Smooth muscle cell (in vitro differentiated cells): ENCODE measurements around the gene ACVR1B. TPM values are rescaled to one million over a fixed set of nuclear protein-coding genes. Genes with fewer than 3 reads are reported as not detected.

Experiments used
- DNase-seq: peaks from one replicate; lab custom pipeline; 2025; ENCODE audit not compliant: unreplicated experiment; lab: John Stamatoyannopoulos, UW
- H2AFZ ChIP-seq: fragments of 200-600 bp; sonication (generic); 2 replicates; pipeline ENCODE4 v1.6.0; 2016; ENCODE audit warnings: antibody characterized with exemption, low read depth, mild to moderate bottlenecking
- H3F3A ChIP-seq: fragments of 200-600 bp; sonication (generic); 2 replicates; pipeline ENCODE4 v1.6.0; 2017; ENCODE audit warnings: antibody characterized with exemption, low read depth
- H3K27ac ChIP-seq: fragments of 200-600 bp; sonication (generic); 2 replicates; pipeline ENCODE4 v1.5.1; 2016; ENCODE audit warnings: low read depth, mild to moderate bottlenecking
- H3K27me3 ChIP-seq: fragments of 200-600 bp; sonication (generic); 2 replicates; pipeline ENCODE4 v1.6.1; 2016; ENCODE audit warnings: low read depth, mild to moderate bottlenecking
- H3K36me3 ChIP-seq: fragments of 200-600 bp; sonication (generic); 2 replicates; pipeline ENCODE4 v1.5.1; 2016; ENCODE audit warnings: low read depth
- H3K4me1 ChIP-seq: fragments of 200-600 bp; sonication (generic); 2 replicates; pipeline ENCODE4 v1.5.1; 2016; ENCODE audit warnings: low read depth
- H3K4me2 ChIP-seq: fragments of 200-600 bp; sonication (generic); 2 replicates; pipeline ENCODE4 v1.6.0; 2016; ENCODE audit warnings: mild to moderate bottlenecking
- H3K4me3 ChIP-seq: fragments of 200-600 bp; sonication (generic); 2 replicates; pipeline ENCODE4 v1.5.1; 2016; ENCODE audit warnings: mild to moderate bottlenecking
- H3K79me2 ChIP-seq: fragments of 200-600 bp; sonication (generic); 2 replicates; pipeline ENCODE4 v1.6.0; 2016; ENCODE audit warnings: low read depth, mild to moderate bottlenecking
- H3K9ac ChIP-seq: fragments of 200-600 bp; sonication (generic); 2 replicates; pipeline ENCODE4 v1.6.0; 2016; ENCODE audit warnings: low read depth
- H3K9me3 ChIP-seq: fragments of 200-600 bp; sonication (generic); replicated peaks from 2 replicates; pipeline ENCODE4 v1.5.1; 2016; ENCODE audit warnings: low read depth
- H4K20me1 ChIP-seq: fragments of 200-600 bp; sonication (generic); 2 replicates; pipeline ENCODE4 v1.6.0; 2016; ENCODE audit warnings: low read depth
- WGBS: methylation state at CpG from one replicate; pipeline ENCODE4 v1.1.7; 2016; ENCODE audit warnings: low lambda C conversion rate; 5-methylcytosine and 5-hydroxymethylcytosine counted together
- polyA plus RNA-seq: library from polyadenylated mRNA; unstranded; fragments of >200 nt; fragmentation: Nextera tagmentation; extraction: Ambion mirVana; gene quantifications from 2 replicates; pipeline ENCODE4 v1.2.1, GENCODE V29; 2016
- total RNA-seq: library from RNA; depleted of rRNA; stranded (reverse); fragments of >200 nt; gene quantifications from 2 replicates; pipeline ENCODE4 v1.2.3, GENCODE V29; 2014
- TF ChIP-seq, protein P1 (sequence below): fragments of 200-600 bp; sonication (generic); IDR thresholded peaks from 2 replicates; pipeline ENCODE4 v1.5.1; 2017; ENCODE audit warnings: borderline replicate concordance, mild to moderate bottlenecking, antibody characterized with exemption; ENCODE audit not compliant: insufficient read depth, poor library complexity, severe bottlenecking

ACVR1B gene
- total and polyA plus RNA-seq, 2 experiments from 2014 or later, result 1.9 to 4.0 TPM

DNA sequence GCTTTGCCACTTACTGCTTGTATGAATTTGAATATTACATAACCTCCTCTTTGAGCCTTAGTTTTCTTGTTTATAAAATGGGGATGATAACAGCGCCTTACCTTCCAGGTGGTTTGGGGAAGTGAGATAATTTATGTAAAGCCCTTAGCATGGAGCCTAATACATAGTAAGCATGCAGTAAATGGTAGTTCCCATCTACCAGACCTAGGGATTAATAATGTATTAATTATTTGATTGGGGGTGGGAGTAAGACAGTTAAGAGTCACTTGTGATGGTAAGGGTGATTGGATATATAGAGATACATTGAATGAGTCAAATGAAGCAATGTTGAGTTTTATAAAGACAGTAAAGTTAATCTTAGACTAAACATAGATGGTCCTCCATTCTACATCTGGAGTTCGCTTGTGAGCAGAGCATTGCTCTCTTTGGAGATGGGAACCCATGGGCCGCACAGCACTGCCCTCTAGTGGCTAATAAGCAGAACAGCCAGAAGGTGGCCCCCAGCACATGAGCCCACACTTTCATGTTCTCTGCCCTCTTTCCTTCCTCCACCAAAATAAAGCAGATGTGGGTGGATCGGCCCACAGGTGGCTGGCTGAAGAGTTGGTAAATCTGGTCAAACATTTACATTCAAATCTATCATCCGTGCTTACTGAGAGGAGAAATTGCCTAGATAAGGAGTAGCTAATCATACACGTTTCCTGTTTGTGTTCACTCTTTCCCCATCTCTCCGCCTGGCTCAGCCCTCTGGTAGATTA lies 28.7 kb downstream of the ACVR1B start:
- no peak overlapping the region for H3K4me3 ChIP-seq
- H3K36me3 ChIP-seq, result peaks cover 2% of the 10 kb centered on the region
- no peak overlapping the region for H2AFZ ChIP-seq
- H3K79me2 ChIP-seq, result peaks cover under 1% of the 10 kb centered on the region
- no peaks in the 10 kb centered on the region for H3F3A ChIP-seq
- peaks cover 15% of the 10 kb centered on the region for H4K20me1 ChIP-seq
- H3K9ac ChIP-seq, result no peak overlapping the region
- peak; percentile 5 for DNase-seq
- WGBS, result 38% methylated on average over 7 of the region's 7 CpGs
- peaks cover 6% of the 10 kb centered on the region for H3K4me1 ChIP-seq
- TF ChIP-seq, protein P1, sequence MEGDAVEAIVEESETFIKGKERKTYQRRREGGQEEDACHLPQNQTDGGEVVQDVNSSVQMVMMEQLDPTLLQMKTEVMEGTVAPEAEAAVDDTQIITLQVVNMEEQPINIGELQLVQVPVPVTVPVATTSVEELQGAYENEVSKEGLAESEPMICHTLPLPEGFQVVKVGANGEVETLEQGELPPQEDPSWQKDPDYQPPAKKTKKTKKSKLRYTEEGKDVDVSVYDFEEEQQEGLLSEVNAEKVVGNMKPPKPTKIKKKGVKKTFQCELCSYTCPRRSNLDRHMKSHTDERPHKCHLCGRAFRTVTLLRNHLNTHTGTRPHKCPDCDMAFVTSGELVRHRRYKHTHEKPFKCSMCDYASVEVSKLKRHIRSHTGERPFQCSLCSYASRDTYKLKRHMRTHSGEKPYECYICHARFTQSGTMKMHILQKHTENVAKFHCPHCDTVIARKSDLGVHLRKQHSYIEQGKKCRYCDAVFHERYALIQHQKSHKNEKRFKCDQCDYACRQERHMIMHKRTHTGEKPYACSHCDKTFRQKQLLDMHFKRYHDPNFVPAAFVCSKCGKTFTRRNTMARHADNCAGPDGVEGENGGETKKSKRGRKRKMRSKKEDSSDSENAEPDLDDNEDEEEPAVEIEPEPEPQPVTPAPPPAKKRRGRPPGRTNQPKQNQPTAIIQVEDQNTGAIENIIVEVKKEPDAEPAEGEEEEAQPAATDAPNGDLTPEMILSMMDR, result peak; percentile 90
- no peak overlapping the region for H3K4me2 ChIP-seq
- H3K27me3 ChIP-seq, result no peaks in the 10 kb centered on the region
- H3K9me3 ChIP-seq, result no peaks in the 10 kb centered on the region
- no peak overlapping the region for H3K27ac ChIP-seq

DNA sequence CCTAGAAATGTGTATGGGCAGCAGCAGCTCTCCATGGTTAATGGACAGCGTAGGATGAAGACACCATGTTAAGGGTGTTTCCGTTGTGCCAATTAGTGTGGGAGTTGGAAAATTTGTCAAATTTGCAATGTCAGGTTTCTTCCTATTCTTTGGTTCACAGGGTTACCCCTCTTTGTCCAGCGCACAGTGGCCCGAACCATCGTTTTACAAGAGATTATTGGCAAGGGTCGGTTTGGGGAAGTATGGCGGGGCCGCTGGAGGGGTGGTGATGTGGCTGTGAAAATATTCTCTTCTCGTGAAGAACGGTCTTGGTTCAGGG lies 29.3 kb downstream of the ACVR1B start:
- Histone ChIP-seq H3K4me1 (peaks cover 6% of the 10 kb centered on the region), H2AFZ (no peak overlapping the region), H3K27me3 (no peaks in the 10 kb centered on the region), H4K20me1 (peaks cover 11% of the 10 kb centered on the region), H3F3A (no peaks in the 10 kb centered on the region), H3K9ac (no peak overlapping the region), H3K27ac (no peak overlapping the region), H3K9me3 (no peaks in the 10 kb centered on the region), H3K4me3 (no peak overlapping the region), H3K79me2 (no peaks in the 10 kb centered on the region), H3K36me3 (peaks cover 4% of the 10 kb centered on the region), H3K4me2 (no peak overlapping the region)
- TF ChIP-seq, protein P1, result no peak
- WGBS, result 91% methylated on average over 10 of the region's 10 CpGs
- no peak for DNase-seq

DNA sequence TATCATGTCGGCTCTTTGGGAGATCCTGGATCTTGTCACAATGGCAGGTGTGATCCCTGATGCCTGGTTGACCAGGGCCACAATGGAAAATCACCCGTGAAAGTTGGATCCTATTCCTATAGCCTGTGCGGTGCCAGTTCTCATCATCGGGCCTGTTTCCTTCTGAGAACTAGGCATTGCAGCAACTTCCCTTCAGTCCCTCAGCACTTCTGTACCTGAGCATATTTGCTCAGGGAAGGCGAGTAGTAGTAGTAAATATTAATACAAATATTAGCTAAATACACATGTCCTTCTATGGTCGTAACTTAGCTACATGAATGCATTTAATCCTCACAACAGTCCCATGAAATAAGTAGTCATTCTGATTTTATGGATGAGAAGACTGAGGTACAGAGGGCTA lies 33.2 kb downstream of the ACVR1B start:
- H3K27me3 ChIP-seq, result no peaks in the 10 kb centered on the region
- peaks cover 4% of the 10 kb centered on the region for H3K36me3 ChIP-seq
- H3K4me2 ChIP-seq, result no peak overlapping the region
- TF ChIP-seq, protein P1, result no peak
- DNase-seq, result no peak
- H3K79me2 ChIP-seq, result no peaks in the 10 kb centered on the region
- H3K9me3 ChIP-seq, result no peaks in the 10 kb centered on the region
- no peak overlapping the region for H2AFZ ChIP-seq
- H4K20me1 ChIP-seq, result peaks cover 9% of the 10 kb centered on the region
- H3K4me3 ChIP-seq, result no peak overlapping the region
- no peak overlapping the region for H3K9ac ChIP-seq
- WGBS, result 94% methylated on average over 6 of the region's 6 CpGs
- H3K27ac ChIP-seq, result no peak overlapping the region
- H3F3A ChIP-seq, result no peaks in the 10 kb centered on the region
- H3K4me1 ChIP-seq, result no peaks in the 10 kb centered on the region
